GM19467 (cell line): ENCODE measurements around the gene PLA2G4F.

Experiments
- ATAC-seq: cut with Tn5 transposase; IDR thresholded peaks from one replicate; pipeline ENCODE4 v1.9.1; 2021; ENCODE audit warnings: mild to moderate bottlenecking, moderate library complexity; ENCODE audit not compliant: unreplicated experiment

Gene PLA2G4F

DNA sequence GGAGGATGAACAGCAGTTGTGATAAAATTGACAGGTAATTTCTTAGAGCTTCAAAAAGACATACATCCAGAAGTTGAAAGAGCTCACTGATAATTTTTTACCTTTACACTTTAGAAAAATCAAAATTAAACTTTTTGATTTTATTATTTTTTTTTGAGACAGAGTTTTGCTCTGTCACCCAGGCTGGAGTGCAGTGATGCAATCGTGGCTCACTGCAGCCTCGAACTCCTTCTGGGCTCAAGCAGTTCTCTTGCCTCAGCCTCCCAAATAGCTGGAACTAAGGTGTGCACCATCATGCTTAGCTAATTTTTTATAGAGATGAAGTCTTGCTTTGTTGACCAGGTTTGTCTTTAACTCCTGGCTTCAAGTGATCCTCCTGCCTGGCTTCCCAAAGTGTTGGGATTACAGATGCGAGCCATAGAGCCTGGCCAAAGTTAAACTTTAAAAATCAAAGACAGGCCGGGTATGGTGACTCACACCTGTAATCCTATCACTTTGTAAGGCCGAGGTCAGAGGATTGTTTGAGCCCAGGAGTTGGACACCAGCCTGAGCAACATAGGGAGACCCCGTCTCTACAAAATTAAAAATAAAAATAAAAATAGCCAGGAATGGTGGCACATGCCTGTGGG, 21.7 kb downstream of the PLA2G4F start:
- ATAC-seq = no peak

DNA sequence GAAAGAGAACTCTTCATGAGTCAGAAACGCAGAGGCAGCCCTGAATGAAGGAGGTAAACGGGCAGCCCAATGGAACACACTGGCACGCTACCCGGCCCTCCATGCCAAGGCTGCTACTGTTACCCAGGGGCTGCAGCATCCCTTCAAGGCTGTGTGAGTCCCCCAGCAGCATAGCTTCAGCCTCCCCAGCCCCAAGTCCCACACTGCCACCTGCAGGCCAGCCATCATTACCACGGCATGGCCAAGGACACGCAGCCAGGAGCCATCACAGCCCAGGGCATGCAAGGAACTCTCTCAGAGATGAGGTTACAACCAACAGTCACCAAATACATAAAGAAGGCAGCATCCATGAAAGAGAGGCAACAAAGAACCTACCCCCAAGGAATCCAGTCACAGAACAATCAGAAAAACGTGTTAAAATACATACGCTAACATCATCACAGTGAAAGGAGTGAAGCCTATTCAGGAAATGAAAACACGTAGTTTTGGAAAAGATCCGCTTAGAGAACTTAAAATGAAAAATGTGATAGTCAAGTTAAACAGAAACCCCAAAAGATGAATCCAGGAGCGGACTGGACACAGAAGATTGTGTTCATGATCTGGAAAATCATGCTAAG, 22.4 kb downstream of the PLA2G4F start:
- no peak for ATAC-seq

DNA sequence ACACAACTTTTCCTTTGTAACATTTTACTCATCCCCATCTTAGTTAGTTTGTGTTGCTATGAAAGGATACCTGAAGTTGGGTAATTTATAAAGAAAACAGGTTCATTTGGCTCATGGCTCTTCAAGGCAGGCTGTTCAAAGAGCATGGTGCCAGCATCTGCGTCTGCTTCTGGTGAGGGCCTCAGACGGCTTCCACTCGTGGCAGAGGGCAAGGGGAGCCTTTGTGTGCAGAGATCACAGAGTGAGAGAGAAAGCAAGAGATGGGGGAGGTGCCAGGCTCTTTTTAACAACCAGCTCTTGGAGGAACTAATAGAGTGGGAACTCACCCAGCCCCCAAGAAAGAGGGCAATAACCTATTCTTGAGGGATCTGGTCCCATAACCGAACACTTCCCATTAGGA, 23.1 kb downstream of the PLA2G4F start:
- ATAC-seq = no peak

DNA sequence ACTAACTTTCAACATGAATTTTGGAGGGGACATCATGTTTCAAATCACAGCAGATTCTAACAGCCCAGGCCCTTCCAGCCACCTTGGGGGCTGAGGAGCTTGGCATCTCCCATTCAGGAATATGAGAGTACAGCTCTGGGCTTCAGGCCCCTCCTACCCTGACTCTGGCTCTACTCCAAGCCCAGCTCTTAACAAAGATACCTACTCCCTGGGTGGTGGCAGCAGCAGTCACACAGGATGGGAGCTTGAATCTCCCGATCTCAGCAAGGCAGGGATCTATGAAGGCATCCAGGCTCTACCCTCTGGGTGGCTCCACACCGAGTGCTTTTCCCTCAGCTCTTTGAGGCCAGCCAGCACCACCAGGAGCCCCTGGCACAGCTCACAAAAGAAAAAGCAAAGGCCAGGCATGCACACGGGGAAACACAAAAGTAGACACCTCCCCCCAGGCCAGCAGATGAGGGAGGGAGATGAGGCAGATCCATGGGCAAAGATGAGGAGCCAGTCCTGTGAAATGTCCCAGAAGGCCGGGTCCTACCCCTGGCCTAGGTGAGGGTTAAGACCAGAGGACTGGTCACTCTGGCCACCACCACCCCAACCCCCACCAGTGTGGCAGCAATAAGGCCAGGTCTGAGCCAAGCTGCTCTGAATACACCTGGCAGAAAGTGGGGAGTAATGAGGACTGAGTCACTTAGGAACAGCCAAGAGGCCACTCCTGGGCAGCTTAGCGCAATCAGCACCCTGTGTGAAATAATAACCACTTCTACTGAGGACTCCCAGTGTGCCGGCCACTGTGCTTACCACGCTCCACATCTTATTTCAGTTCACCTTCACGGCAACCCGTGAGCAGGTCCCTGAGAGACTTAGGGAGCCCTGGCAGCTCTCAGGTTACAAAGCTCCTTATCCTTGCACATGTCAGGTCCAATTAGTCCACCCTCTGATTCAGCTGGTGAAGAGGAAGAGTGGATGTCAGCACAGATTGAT, 24.3 kb downstream of the PLA2G4F start:
- no peak for ATAC-seq

DNA sequence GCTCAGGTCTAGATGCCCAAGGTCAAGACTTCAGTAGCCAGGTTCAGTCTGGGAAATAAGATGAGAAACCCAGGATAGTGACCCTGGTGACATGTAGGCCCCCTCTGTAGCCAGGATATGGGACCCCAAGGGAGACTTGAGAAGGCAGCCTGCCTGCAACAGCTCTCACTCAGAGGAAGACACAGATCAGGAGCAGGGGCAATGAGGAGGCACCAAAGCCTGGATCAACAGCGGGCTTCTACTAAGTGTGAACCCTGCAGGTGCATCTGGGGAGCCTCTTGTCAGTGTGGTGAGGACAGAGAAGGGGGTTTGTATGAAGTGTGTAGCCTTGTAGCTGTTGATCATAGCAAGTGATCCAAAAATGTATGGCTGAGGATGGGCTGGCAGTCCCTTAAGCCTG, 25.4 kb downstream of the PLA2G4F start:
- ATAC-seq = no peak

DNA sequence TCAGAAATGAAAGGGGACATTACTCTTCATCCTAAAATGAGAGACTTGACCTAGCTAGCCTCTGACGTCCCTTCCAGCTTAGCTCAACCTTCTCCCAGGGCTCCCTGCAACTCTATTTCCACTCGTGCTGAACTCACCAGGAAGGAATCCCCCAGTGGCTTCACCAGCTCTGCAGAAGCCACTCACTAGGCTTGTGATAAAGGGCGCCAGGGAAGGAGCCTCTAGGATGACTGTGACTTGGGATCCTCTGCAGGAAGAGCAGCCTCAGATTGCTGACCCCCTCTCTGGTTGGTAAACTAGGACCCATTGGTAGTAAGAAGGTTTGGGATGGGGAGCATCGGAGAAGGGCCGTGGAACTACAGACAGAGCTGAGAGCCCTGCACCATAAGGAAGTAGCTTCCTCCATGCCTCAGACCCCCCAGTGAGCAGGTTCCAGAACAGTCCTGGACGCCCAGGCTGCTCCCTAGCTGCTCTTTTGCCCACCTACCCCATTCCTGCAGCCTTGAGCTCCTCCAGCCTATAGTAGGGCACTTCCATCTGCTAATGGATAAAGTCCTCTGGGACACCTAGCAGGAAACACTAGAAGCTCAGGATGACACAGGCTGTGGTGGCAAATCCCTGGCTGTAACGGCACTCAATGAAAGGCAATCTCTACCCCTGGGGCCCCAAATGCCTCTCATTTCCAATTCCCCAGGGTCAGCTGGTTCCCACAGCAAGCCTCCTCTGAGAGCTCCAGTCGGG, 26.0 kb downstream of the PLA2G4F start:
- ATAC-seq = no peak

DNA sequence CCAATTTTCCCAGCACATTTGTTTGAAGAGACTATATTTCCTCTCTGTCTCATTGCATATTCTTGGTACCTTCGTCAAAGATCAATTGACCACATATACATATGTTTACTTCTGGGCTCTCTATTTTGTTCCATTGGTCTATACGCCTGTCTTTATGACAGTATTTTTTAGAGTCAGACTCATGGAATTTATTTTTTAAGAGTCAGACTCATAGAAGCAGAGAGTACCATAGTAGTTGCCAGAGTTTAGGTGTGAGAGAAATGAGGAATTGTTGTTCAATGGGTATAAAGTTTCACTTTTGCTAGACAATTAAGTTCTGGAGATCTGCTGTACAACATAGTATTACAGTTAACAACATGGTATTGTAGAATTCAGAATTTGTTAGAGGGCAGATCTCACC, 27.1 kb downstream of the PLA2G4F start:
- ATAC-seq = no peak

DNA sequence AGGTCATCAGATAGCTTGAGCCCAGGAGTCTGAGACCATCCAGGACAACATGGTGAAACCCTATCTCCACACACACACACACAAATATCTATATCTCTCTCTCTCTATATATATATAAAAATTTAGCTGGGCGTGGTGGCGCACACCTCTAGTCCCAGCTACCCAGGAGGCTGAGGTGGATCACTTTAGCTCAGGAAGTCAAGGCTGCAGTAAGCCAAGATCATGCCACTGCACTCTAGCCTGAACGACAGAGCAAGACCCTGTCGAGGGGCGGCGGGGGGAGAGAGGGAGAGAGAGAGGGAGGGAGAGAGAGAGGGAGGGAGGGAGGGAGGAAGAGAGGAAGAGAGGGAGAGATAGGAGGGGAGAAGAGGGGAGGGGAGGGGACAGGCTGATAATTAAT, 28.0 kb downstream of the PLA2G4F start:
- no peak for ATAC-seq

DNA sequence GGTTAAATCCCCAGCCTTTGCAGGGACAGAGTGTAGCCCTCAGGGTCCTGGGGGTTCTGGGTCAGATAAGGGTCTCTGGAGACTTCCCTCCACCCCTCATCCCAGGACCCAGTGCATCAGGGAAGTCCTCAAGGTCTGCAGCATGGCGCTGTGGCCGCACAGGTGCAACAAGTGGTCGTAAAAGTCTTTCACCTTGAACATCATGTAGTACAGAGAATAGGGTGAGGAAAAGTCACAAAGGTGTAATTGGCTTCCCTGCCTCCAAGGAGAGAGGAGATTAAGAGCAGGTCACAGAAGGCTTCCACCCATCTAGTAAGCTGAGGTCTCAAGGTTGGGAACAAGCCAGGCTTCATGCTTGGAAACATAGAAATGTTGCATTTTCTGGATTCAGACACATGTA, 32.9 kb downstream of the PLA2G4F start:
- ATAC-seq = no peak

DNA sequence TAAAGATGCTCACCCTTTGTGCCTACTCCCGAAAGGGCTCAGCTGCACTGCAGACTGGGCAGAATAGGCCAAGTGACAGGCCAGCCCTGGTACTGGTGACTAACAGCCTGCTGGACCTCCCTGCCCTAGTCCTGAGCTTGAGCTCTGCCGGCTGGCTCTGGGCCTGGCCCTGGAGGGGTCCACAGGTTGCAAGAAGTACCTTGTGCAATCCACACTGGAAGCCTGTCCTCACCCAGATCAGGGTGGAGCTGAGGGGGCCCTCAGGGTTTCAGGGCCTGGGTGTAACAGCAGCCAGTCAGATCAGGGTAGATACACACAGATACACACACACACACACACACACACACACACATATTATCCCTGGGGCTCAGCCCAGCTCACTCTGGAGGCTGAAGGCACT, 34.8 kb downstream of the PLA2G4F start:
- no peak for ATAC-seq

DNA sequence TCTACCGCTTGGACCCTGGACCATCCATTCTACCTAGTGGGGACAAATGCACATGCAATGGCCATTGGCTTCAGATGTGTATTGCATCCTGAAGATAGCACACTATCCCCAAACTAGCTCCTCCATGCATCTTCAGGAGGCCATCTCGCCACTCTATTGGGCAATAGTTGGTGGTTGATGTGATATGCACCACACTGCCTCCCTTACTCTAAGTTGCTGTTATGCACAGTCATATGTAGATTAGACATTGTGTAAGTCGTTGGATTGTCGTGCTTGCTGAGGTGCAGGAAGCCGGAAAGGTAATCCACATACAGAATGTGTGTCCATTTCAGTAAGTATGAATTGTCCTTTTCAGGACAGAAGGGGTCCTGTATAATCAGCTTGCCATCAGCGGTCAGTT, 35.4 kb downstream of the PLA2G4F start:
- no peak for ATAC-seq

DNA sequence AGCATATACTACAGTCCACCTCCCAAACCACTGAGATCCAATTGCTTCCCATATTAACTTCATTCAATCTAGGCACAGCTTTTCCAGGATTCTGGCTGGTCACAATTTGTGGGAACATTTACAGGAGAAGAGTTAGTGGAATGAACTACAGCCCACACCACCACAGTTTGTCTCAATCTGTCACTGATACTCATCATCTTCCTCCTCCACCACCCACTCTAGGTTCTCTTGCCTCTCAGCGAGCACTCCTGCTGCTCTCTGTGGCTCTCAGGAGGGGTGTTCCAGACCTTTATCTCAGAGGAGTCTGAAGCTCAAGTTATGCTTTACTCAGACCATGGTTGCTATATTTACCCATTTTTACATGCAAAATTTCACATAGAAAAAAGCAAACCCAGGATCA, 36.2 kb downstream of the PLA2G4F start:
- no peak for ATAC-seq

DNA sequence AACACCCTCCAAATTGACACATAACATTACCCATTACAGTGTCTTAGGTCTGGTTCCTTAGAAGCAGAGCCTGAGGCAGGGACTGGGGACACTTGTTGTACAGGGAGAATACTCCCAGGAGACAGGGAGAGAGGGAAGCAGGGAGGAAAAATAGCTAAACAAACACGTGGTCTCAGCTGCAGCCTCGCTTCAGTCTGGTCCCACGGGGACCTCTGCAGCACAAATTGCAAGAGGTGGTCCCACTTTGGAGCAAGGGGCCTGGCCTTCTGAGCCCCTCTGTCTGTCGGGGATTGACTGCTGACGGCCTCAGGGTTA, 37.0 kb downstream of the PLA2G4F start:
- ATAC-seq = no peak

DNA sequence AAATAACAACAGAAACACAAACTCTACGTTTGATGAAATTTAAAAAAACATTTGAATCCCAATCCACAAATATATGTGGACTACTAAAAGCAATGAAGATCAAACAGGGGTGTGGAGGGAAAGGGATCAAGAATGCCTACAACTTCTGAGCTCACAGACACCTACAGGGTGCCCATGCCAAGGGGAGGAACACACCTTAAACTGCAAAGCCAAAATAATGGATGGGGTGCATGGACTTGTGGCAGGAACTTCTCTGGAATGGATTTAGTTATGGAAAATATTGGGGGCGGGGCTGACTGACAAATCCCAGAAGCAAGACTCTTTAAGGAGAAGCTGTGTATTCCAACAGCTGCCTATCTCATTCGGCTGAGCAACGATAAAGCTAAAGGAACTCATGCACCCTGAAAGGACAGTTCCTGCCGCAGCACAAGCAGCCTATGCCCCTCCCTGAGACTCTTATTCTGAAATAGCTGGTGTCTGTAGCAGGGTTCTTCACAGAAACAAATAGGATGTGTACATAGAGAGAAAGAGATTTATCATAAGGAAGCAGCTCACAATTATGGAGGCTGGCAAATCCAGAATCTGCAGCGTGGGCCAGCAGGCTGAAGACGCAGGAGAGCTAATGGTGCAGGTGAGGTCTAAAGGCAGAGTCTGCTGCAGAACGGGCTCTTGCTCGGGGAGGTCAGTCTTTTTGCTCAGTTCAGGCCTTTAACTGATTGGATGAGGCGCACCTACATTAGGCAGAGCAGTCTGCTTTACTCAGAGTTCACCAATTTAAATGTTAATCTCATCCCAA, 37.6 kb downstream of the PLA2G4F start:
- ATAC-seq = no peak

DNA sequence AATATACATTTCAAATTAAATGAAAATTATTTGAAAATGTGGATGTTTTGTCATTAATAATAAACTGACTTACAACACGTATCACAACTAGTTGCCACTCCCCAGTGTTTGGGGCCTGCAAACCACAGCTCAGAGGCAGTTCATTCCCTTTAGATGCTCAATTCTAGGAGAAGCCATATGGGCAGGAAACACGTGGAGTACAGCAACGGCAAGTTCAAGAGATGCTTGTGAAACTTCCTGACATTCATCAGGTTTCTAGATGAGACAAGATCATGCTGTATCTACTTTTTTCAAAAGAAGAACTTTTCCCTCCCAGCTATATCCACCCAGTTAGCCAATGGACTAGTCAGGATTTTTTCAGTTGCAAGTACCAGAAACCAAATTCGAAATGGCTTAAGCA, 44.5 kb downstream of the PLA2G4F start:
- no peak for ATAC-seq

DNA sequence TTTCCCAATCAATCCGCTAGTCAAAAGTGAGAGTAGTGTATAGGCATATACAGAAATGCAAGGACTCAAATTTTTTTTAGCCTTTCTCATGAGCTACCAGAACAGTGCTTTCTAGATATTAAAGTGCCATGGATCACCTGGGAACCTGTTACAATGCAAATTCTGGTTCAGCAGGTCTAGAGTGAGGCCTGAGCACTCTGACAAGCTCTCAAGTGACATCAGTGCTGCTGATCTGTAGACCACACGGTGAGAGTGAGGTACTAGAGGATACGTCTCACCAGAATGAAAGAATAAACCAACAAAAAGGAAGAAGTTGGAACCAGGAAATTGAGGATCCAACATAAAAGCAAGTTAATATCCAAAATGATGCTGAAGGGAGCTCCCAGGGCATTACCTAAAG, 46.1 kb downstream of the PLA2G4F start:
- no peak for ATAC-seq

DNA sequence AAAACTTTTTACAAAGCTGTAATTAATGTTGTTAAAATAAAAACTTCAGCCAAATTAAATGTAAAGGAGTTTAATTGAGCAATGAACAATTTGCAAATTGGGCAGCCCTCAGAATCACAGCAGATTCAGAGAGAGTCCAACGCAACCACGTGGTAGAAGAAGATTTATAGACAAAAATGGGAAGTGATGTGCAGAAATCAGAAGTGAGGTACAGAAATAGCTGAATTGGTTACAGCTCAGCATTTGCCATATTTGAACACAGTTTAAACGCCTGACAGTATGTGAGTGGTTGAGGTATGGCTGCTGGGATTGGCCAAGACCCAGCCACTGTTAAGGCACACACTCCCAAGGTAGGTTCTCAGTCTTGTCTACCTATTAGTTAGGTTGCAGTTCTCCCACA, 47.6 kb downstream of the PLA2G4F start:
- ATAC-seq = no peak

DNA sequence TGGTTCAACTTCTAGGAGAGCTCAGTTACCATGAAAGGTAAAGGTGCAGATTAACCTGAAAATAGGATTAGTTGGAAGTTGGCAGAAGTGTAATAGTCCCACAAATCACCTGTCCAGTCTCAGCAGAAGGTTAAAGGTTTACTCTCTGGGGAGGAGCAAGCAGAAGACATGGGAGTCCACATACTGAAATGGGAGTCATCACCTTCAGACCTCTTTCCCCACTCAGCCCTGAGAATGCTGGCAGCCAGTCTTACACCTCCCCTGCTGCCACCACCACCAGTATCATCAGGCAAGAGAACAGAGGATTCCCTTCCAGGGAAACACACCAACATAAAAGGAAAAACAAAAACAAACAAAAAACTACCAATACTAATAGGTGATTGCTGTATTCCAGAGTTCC, 48.2 kb downstream of the PLA2G4F start:
- no peak for ATAC-seq

DNA sequence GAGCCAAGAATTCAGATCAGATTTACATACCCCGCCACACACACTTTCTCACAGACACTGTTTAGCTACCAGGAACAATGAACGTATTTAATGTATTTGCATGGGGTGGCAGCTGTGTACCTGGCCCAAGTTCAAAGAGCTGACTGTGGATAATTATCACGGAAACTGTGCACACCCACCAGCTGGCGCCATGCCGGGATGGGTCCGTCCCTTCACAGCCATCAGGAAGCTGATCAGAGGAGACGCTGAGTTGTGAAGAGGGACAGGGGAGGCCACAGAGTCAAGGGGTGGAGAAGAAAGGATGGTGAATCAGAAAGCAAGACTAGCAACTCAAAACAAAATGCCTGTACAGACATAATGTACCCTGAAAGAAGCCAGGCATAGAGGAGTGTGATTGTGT, 49.0 kb downstream of the PLA2G4F start:
- no peak for ATAC-seq

DNA sequence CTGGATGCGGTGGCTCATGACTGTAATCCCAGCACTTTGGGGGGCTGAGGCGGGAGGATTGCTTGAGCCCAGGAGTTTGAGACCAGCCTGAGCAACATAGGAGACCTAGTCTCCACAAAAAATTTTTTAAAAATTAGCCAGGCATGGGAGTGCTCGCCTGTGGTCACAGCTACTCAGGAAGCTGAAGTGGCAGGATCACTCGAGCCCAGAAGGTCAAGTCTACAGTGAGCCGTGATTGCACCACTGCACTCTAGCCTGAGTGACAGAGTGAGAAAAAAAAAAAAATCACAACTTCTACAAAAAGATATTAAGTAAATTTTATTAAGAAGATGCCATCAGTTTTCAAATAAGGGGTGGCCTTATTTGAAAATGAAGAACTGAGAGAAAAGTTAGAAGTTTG, 50.1 kb downstream of the PLA2G4F start:
- ATAC-seq = no peak
